Measurements from ENCODE around the gene PRDX1.
"Not testable (repeated sequence)": the region's sequence is repeated elsewhere in the genome, so short reads cannot be mapped to it uniquely, and the experiment has no call there.

The PRDX1 gene

GRCh38 chr1:45536886-45537285 lies 15.2 kb upstream of the PRDX1 start:
- H3K4me1 ChIP-seq (ENCODE audit: control insufficient read depth in 2 of 2, insufficient read depth in 2 of 2, low read length in 2 of 2), result no peaks in the 10 kb centered on the region
- no peaks in the 10 kb centered on the region for H3K27me3 ChIP-seq (ENCODE audit: control insufficient read depth in 2 of 2, insufficient read depth in 2 of 2, low read length in 2 of 2)
- no peaks in the 10 kb centered on the region for H3K36me3 ChIP-seq (ENCODE audit: control insufficient read depth in 2 of 2, insufficient read depth in 2 of 2, low read length in 2 of 2)
- no peak overlapping the region for H3K9ac ChIP-seq (ENCODE audit: low read depth in 1 of 2, low read length in 2 of 2)
- no peak overlapping the region for H3K27ac ChIP-seq (ENCODE audit: low read depth in 2 of 2, low read length in 2 of 2)
- no peaks in the 10 kb centered on the region for H3K9me3 ChIP-seq (ENCODE audit: control insufficient read depth in 2 of 2, low read length in 2 of 2)
- no peak overlapping the region for H3K4me3 ChIP-seq (ENCODE audit: low read length in 2 of 2)

GRCh38 chr1:45535988-45536766 lies 14.5 kb upstream of the PRDX1 start:
- Histone ChIP-seq H3K9me3 (ENCODE audit: control insufficient read depth in 2 of 2, low read length in 2 of 2) (no peaks in the 10 kb centered on the region), H3K9ac (ENCODE audit: low read depth in 1 of 2, low read length in 2 of 2) (no peak overlapping the region), H3K4me3 (ENCODE audit: low read length in 2 of 2) (no peak overlapping the region), H3K4me1 (ENCODE audit: control insufficient read depth in 2 of 2, insufficient read depth in 2 of 2, low read length in 2 of 2) (no peaks in the 10 kb centered on the region), H3K36me3 (ENCODE audit: control insufficient read depth in 2 of 2, insufficient read depth in 2 of 2, low read length in 2 of 2) (no peaks in the 10 kb centered on the region), H3K27ac (ENCODE audit: low read depth in 2 of 2, low read length in 2 of 2) (no peak overlapping the region), H3K27me3 (ENCODE audit: control insufficient read depth in 2 of 2, insufficient read depth in 2 of 2, low read length in 2 of 2) (no peaks in the 10 kb centered on the region)

- no peaks in the 10 kb centered on the region for H3K36me3 ChIP-seq (ENCODE audit: control insufficient read depth in 2 of 2, insufficient read depth in 2 of 2, low read length in 2 of 2)
- no peaks in the 10 kb centered on the region for H3K4me1 ChIP-seq (ENCODE audit: control insufficient read depth in 2 of 2, insufficient read depth in 2 of 2, low read length in 2 of 2)
- H3K27ac ChIP-seq (ENCODE audit: low read depth in 2 of 2, low read length in 2 of 2), result no peak overlapping the region
- no peak overlapping the region for H3K9ac ChIP-seq (ENCODE audit: low read depth in 1 of 2, low read length in 2 of 2)
- H3K9me3 ChIP-seq (ENCODE audit: control insufficient read depth in 2 of 2, low read length in 2 of 2), result no peaks in the 10 kb centered on the region
- H3K27me3 ChIP-seq (ENCODE audit: control insufficient read depth in 2 of 2, insufficient read depth in 2 of 2, low read length in 2 of 2), result no peaks in the 10 kb centered on the region
- no peak overlapping the region for H3K4me3 ChIP-seq (ENCODE audit: low read length in 2 of 2)
Measured at GRCh38 chr1:45531873-45532272, 10.2 kb upstream of the PRDX1 start.

- Histone ChIP-seq H3K4me3 (ENCODE audit: low read length in 2 of 2) (no peak overlapping the region), H3K27ac (ENCODE audit: low read depth in 2 of 2, low read length in 2 of 2) (no peak overlapping the region), H3K9ac (ENCODE audit: low read depth in 1 of 2, low read length in 2 of 2) (no peak overlapping the region), H3K4me1 (ENCODE audit: control insufficient read depth in 2 of 2, insufficient read depth in 2 of 2, low read length in 2 of 2) (no peaks in the 10 kb centered on the region), H3K9me3 (ENCODE audit: control insufficient read depth in 2 of 2, low read length in 2 of 2) (no peaks in the 10 kb centered on the region), H3K27me3 (ENCODE audit: control insufficient read depth in 2 of 2, insufficient read depth in 2 of 2, low read length in 2 of 2) (no peaks in the 10 kb centered on the region), H3K36me3 (ENCODE audit: control insufficient read depth in 2 of 2, insufficient read depth in 2 of 2, low read length in 2 of 2) (no peaks in the 10 kb centered on the region)
Measured at GRCh38 chr1:45530632-45531135, 9.0 kb upstream of the PRDX1 start.

DNA sequence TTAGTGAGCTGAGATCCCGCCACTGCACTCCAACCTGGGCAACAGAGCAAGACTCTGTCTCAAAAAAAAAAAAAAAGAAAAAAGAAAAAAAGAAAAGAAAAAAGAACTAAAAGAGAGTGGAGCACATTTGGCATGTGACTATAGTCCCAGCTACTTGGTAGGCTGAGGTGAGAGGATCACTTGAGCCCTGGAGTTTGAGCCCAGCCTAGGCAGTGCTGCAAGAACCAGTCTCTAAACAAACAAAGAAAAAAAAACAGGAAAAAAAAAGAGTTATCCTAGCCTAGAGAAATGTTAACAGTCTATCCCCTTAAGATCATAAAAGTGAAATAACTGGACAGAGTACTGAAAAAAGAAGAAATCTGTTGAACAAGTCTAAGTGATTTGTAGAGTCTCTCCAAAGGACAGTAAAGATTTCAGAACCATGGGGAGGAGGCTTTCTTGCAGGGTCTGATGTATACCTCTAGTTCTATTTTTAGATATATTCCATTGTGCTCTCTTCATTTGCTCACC lies 4.5 kb upstream of the PRDX1 start:
- no peak overlapping the region for H3K27ac ChIP-seq (ENCODE audit: low read depth in 2 of 2, low read length in 2 of 2)
- no peak overlapping the region for H3K9ac ChIP-seq (ENCODE audit: low read depth in 1 of 2, low read length in 2 of 2)
- H3K4me1 ChIP-seq (ENCODE audit: control insufficient read depth in 2 of 2, insufficient read depth in 2 of 2, low read length in 2 of 2), result peaks cover 3 to 4% of the 10 kb centered on the region in 2 donors
- H3K9me3 ChIP-seq (ENCODE audit: control insufficient read depth in 2 of 2, low read length in 2 of 2), result no peaks in the 10 kb centered on the region
- no peaks in the 10 kb centered on the region for H3K27me3 ChIP-seq (ENCODE audit: control insufficient read depth in 2 of 2, insufficient read depth in 2 of 2, low read length in 2 of 2)
- no peak overlapping the region for H3K4me3 ChIP-seq (ENCODE audit: low read length in 2 of 2)
- no peaks in the 10 kb centered on the region for H3K36me3 ChIP-seq (ENCODE audit: control insufficient read depth in 2 of 2, insufficient read depth in 2 of 2, low read length in 2 of 2)

GRCh38 chr1:45523975-45524374 lies 2.3 kb upstream of the PRDX1 start:
- not testable (repeated sequence) for H3K9me3 ChIP-seq (ENCODE audit: control insufficient read depth in 2 of 2, low read length in 2 of 2); H3K36me3 ChIP-seq (ENCODE audit: control insufficient read depth in 2 of 2, insufficient read depth in 2 of 2, low read length in 2 of 2); H3K4me1 ChIP-seq (ENCODE audit: control insufficient read depth in 2 of 2, insufficient read depth in 2 of 2, low read length in 2 of 2); H3K9ac ChIP-seq (ENCODE audit: low read depth in 1 of 2, low read length in 2 of 2); H3K27ac ChIP-seq (ENCODE audit: low read depth in 2 of 2, low read length in 2 of 2); H3K4me3 ChIP-seq (ENCODE audit: low read length in 2 of 2); H3K27me3 ChIP-seq (ENCODE audit: control insufficient read depth in 2 of 2, insufficient read depth in 2 of 2, low read length in 2 of 2)

DNA sequence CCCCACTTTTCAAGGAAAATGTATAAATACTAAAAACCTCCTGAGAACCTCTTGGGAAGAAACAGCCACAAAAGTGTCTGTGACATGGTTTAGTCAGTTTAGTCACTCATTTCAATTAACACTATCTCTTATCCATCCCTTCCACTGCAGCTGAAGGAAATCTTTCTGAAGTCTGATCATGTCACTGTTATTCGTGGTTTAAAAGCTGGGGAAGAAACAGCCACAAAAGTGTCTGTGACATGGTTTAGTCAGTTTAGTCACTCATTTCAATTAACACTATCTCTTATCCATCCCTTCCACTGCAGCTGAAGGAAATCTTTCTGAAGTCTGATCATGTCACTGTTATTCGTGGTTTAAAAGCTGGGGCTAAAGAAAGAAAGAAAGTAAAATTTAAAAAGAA lies 1.8 kb upstream of the PRDX1 start:
- H3K27me3 ChIP-seq (ENCODE audit: control insufficient read depth in 2 of 2, insufficient read depth in 2 of 2, low read length in 2 of 2); H3K36me3 ChIP-seq (ENCODE audit: control insufficient read depth in 2 of 2, insufficient read depth in 2 of 2, low read length in 2 of 2); H3K27ac ChIP-seq (ENCODE audit: low read depth in 2 of 2, low read length in 2 of 2); H3K9me3 ChIP-seq (ENCODE audit: control insufficient read depth in 2 of 2, low read length in 2 of 2); H3K4me3 ChIP-seq (ENCODE audit: low read length in 2 of 2); H3K9ac ChIP-seq (ENCODE audit: low read depth in 1 of 2, low read length in 2 of 2): not testable (repeated sequence)
- peaks cover 9 to 14% of the 10 kb centered on the region in 2 donors for H3K4me1 ChIP-seq (ENCODE audit: control insufficient read depth in 2 of 2, insufficient read depth in 2 of 2, low read length in 2 of 2)

GRCh38 chr1:45522324-45523104 lies 830 bp upstream of the PRDX1 start:
- Histone ChIP-seq H3K4me3 (ENCODE audit: low read length in 2 of 2) (peak overlapping the region; percentile 94 to 95), H3K9me3 (ENCODE audit: control insufficient read depth in 2 of 2, low read length in 2 of 2) (no peaks in the 10 kb centered on the region), H3K9ac (ENCODE audit: low read depth in 1 of 2, low read length in 2 of 2) (peak overlapping the region; percentile 96 to 97), H3K4me1 (ENCODE audit: control insufficient read depth in 2 of 2, insufficient read depth in 2 of 2, low read length in 2 of 2) (peaks cover 9 to 16% of the 10 kb centered on the region in 2 donors), H3K36me3 (ENCODE audit: control insufficient read depth in 2 of 2, insufficient read depth in 2 of 2, low read length in 2 of 2) (peaks cover 0 to 3% of the 10 kb centered on the region in 2 donors), H3K27ac (ENCODE audit: low read depth in 2 of 2, low read length in 2 of 2) (peak overlapping the region; percentile 90 to 92), H3K27me3 (ENCODE audit: control insufficient read depth in 2 of 2, insufficient read depth in 2 of 2, low read length in 2 of 2) (no peaks in the 10 kb centered on the region)

- H3K4me1 ChIP-seq (ENCODE audit: control insufficient read depth in 2 of 2, insufficient read depth in 2 of 2, low read length in 2 of 2), result peaks cover 9 to 22% of the 10 kb centered on the region in 2 donors
- not testable (repeated sequence) for H3K9me3 ChIP-seq (ENCODE audit: control insufficient read depth in 2 of 2, low read length in 2 of 2); H3K27ac ChIP-seq (ENCODE audit: low read depth in 2 of 2, low read length in 2 of 2); H3K9ac ChIP-seq (ENCODE audit: low read depth in 1 of 2, low read length in 2 of 2); H3K27me3 ChIP-seq (ENCODE audit: control insufficient read depth in 2 of 2, insufficient read depth in 2 of 2, low read length in 2 of 2)
- peaks cover 12 to 24% of the 10 kb centered on the region in 2 donors for H3K36me3 ChIP-seq (ENCODE audit: control insufficient read depth in 2 of 2, insufficient read depth in 2 of 2, low read length in 2 of 2)
- peak overlapping the region in 1 of 2 donors; percentile 29 for H3K4me3 ChIP-seq (ENCODE audit: low read length in 2 of 2)
Measured at GRCh38 chr1:45519774-45520173, 1.9 kb downstream of the PRDX1 start.

- no peak overlapping the region for H3K27ac ChIP-seq (ENCODE audit: low read depth in 2 of 2, low read length in 2 of 2)
- H3K9ac ChIP-seq (ENCODE audit: low read depth in 1 of 2, low read length in 2 of 2), result no peak overlapping the region
- H3K36me3 ChIP-seq (ENCODE audit: control insufficient read depth in 2 of 2, insufficient read depth in 2 of 2, low read length in 2 of 2), result peaks cover 18 to 32% of the 10 kb centered on the region in 2 donors
- no peaks in the 10 kb centered on the region for H3K27me3 ChIP-seq (ENCODE audit: control insufficient read depth in 2 of 2, insufficient read depth in 2 of 2, low read length in 2 of 2)
- no peaks in the 10 kb centered on the region for H3K9me3 ChIP-seq (ENCODE audit: control insufficient read depth in 2 of 2, low read length in 2 of 2)
- H3K4me1 ChIP-seq (ENCODE audit: control insufficient read depth in 2 of 2, insufficient read depth in 2 of 2, low read length in 2 of 2), result peaks cover 9 to 22% of the 10 kb centered on the region in 2 donors
- H3K4me3 ChIP-seq (ENCODE audit: low read length in 2 of 2), result peak overlapping the region in 1 of 2 donors; percentile 49
Measured at GRCh38 chr1:45518910-45519309, 2.8 kb downstream of the PRDX1 start.

All from mucosa of rectum (tissue), 2 donors.